CD4-positive, CD25-positive, alpha-beta regulatory T cell (primary cell): ENCODE results near the gene ETNPPL. TPM values are rescaled to one million over a fixed set of nuclear protein-coding genes. Genes with fewer than 3 reads are reported as not detected.

Experiments
- ATAC-seq, 2 donors: fragments of 150-1000 bp; cut with Tn5 transposase; one replicate each; pipeline ENCODE4 v1.10.0; 2021; ENCODE audit warnings: low read depth in 2 of 2, moderate number of reproducible peaks in 2 of 2, moderate library complexity in 1 of 2
- DNase-seq, 3 donors: peaks; one replicate each; pipeline versions ENCODE4 v3.0.0 to v3.0.0-alpha.2; 2012 to 2022; ENCODE audit warnings: mixed read lengths in 1 of 3
- H3K27ac ChIP-seq: one replicate; pipeline ENCODE4 v1.7.0; 2013; ENCODE audit warnings: mild to moderate bottlenecking, low read length; ENCODE audit not compliant: insufficient read depth, poor library complexity, severe bottlenecking
- H3K27me3 ChIP-seq: one replicate; pipeline ENCODE4 v1.7.0; 2013; ENCODE audit warnings: low read length; ENCODE audit not compliant: control insufficient read depth, insufficient read depth
- H3K36me3 ChIP-seq: one replicate; pipeline ENCODE4 v1.7.0; 2013; ENCODE audit warnings: mild to moderate bottlenecking, low read length, moderate library complexity; ENCODE audit not compliant: control insufficient read depth, insufficient read depth
- H3K4me1 ChIP-seq: 2 replicates; pipeline ENCODE4 v1.7.0; 2013; ENCODE audit warnings: mild to moderate bottlenecking, low read length; ENCODE audit not compliant: insufficient read depth, control insufficient read depth, poor library complexity, severe bottlenecking
- H3K4me3 ChIP-seq: one replicate; pipeline ENCODE4 v1.7.0; 2013; ENCODE audit warnings: low read depth, mild to moderate bottlenecking, low read length, moderate library complexity
- H3K9me3 ChIP-seq, 2 experiments: 1 replicate in 1 of 2; 2 replicates in 1 of 2; pipeline ENCODE4 v1.7.0; 2013; ENCODE audit warnings: low read length in 2 of 2, mild to moderate bottlenecking in 1 of 2, moderate library complexity in 1 of 2; ENCODE audit not compliant: control insufficient read depth in 2 of 2
- H3K27ac Mint-ChIP-seq, 3 donors: one replicate each; pipeline ENCODE4 v1.8.0; 2020 to 2022; ENCODE audit warnings: mild to moderate bottlenecking in 3 of 3, mixed read lengths in 3 of 3, moderate library complexity in 2 of 3
- H3K27me3 Mint-ChIP-seq: one replicate; pipeline ENCODE4 v1.8.0; 2022; ENCODE audit warnings: mild to moderate bottlenecking, mixed read lengths
- H3K36me3 Mint-ChIP-seq: one replicate; pipeline ENCODE4 v1.8.0; 2020; ENCODE audit warnings: mixed read lengths
- H3K4me1 Mint-ChIP-seq, 4 donors: one replicate each; pipeline ENCODE4 v1.8.0; 2020 to 2022; ENCODE audit warnings: mixed read lengths in 4 of 4, mild to moderate bottlenecking in 1 of 4
- H3K4me3 Mint-ChIP-seq, 4 donors: one replicate each; pipeline ENCODE4 v1.8.0; 2020 to 2022; ENCODE audit warnings: mild to moderate bottlenecking in 4 of 4, mixed read lengths in 4 of 4, moderate library complexity in 3 of 4
- H3K9me3 Mint-ChIP-seq, 7 donors: one replicate each; pipeline ENCODE4 v1.8.0; 2020 to 2022; ENCODE audit warnings: mixed read lengths in 7 of 7, mild to moderate bottlenecking in 3 of 7, moderate library complexity in 2 of 7
- polyA plus RNA-seq, 4 donors: library from polyadenylated mRNA; unstranded; fragments of 300-500 nt; fragmentation: Illumina TruSeq; gene quantifications; one replicate each; pipeline ENCODE4 v1.2.3, GENCODE V29; 2021
- total RNA-seq: library from RNA; stranded (reverse); gene quantifications from one replicate; pipeline ENCODE4 v1.2.3, GENCODE V29; 2022

The ETNPPL gene
- total and polyA plus RNA-seq, 5 donors from 2014 or later, result not detected

- H3K9me3 Mint-ChIP-seq, result no peaks in the 10 kb centered on the region
- H3K4me3 ChIP-seq, result no peak overlapping the region
- H3K27me3 ChIP-seq, result no peaks in the 10 kb centered on the region
- no peak overlapping the region for H3K4me3 Mint-ChIP-seq
- peaks cover 15% of the 10 kb centered on the region for H3K27me3 Mint-ChIP-seq
- no peak for DNase-seq
- peaks cover 0 to 3% (median under 1%) of the 10 kb centered on the region in 4 donors for H3K4me1 Mint-ChIP-seq
- H3K36me3 Mint-ChIP-seq, result no peaks in the 10 kb centered on the region
- no peaks in the 10 kb centered on the region for H3K9me3 ChIP-seq
- no peak overlapping the region for H3K27ac ChIP-seq
- H3K36me3 ChIP-seq, result no peaks in the 10 kb centered on the region
- H3K4me1 ChIP-seq, result no peaks in the 10 kb centered on the region
- no peak for ATAC-seq
- H3K27ac Mint-ChIP-seq, result no peak overlapping the region
Observed at GRCh38 chr4:108751321-108751720, 11.5 kb downstream of the ETNPPL start.

GRCh38 chr4:108749119-108749518 is 13.7 kb downstream of the ETNPPL start:
- H3K9me3 Mint-ChIP-seq, result no peaks in the 10 kb centered on the region
- H3K9me3 ChIP-seq, result no peaks in the 10 kb centered on the region
- H3K27ac Mint-ChIP-seq, result no peak overlapping the region
- no peak overlapping the region for H3K27ac ChIP-seq
- H3K4me1 ChIP-seq, result no peaks in the 10 kb centered on the region
- H3K27me3 ChIP-seq, result no peaks in the 10 kb centered on the region
- peaks cover 0 to 3% (median under 1%) of the 10 kb centered on the region in 4 donors for H3K4me1 Mint-ChIP-seq
- H3K4me3 ChIP-seq, result no peak overlapping the region
- H3K36me3 Mint-ChIP-seq, result no peaks in the 10 kb centered on the region
- H3K36me3 ChIP-seq, result no peaks in the 10 kb centered on the region
- peaks cover 10% of the 10 kb centered on the region for H3K27me3 Mint-ChIP-seq
- no peak for DNase-seq
- no peak for ATAC-seq
- H3K4me3 Mint-ChIP-seq, result no peak overlapping the region

GRCh38 chr4:108746511-108746910 is 16.3 kb downstream of the ETNPPL start:
- Mint-ChIP-seq H3K4me3 (no peak overlapping the region), H3K9me3 (no peaks in the 10 kb centered on the region), H3K4me1 (peaks cover 0 to 3% (median under 1%) of the 10 kb centered on the region in 4 donors), H3K27ac (no peak overlapping the region), H3K27me3 (peaks cover 10% of the 10 kb centered on the region), H3K36me3 (no peaks in the 10 kb centered on the region)
- H3K9me3 ChIP-seq, result no peaks in the 10 kb centered on the region
- no peak for ATAC-seq
- H3K4me1 ChIP-seq, result no peaks in the 10 kb centered on the region
- no peak overlapping the region for H3K4me3 ChIP-seq
- H3K36me3 ChIP-seq, result no peaks in the 10 kb centered on the region
- H3K27me3 ChIP-seq, result no peaks in the 10 kb centered on the region
- H3K27ac ChIP-seq, result no peak overlapping the region
- no peak for DNase-seq

DNA sequence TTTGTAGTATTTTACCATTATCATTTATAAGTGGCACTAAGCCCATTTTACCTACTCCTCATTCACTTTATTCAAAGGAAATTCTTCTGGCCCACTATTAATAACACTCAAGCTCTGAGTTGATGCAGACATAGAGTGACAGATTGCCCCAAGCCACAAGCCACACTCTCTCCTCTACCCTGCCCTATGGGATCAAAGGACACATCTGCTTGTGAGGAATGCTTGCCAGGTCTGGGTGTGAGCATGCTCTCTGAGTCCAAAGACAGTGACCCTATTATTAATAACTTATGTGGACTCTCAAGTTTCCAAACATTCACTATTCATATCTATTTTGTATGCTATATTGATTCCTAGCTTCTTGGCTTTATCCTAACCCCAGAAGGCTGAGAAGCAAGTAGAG is 18.5 kb downstream of the ETNPPL start:
- H3K4me3 ChIP-seq, result no peak overlapping the region
- Mint-ChIP-seq H3K27me3 (peaks cover 8% of the 10 kb centered on the region), H3K4me3 (no peak overlapping the region), H3K27ac (no peak overlapping the region), H3K9me3 (no peaks in the 10 kb centered on the region), H3K36me3 (no peaks in the 10 kb centered on the region), H3K4me1 (peaks cover 0 to 3% (median under 1%) of the 10 kb centered on the region in 4 donors)
- no peaks in the 10 kb centered on the region for H3K4me1 ChIP-seq
- DNase-seq (no peak), ATAC-seq (no peak)
- no peaks in the 10 kb centered on the region for H3K27me3 ChIP-seq
- H3K27ac ChIP-seq, result no peak overlapping the region
- H3K36me3 ChIP-seq, result no peaks in the 10 kb centered on the region
- no peaks in the 10 kb centered on the region for H3K9me3 ChIP-seq

DNA sequence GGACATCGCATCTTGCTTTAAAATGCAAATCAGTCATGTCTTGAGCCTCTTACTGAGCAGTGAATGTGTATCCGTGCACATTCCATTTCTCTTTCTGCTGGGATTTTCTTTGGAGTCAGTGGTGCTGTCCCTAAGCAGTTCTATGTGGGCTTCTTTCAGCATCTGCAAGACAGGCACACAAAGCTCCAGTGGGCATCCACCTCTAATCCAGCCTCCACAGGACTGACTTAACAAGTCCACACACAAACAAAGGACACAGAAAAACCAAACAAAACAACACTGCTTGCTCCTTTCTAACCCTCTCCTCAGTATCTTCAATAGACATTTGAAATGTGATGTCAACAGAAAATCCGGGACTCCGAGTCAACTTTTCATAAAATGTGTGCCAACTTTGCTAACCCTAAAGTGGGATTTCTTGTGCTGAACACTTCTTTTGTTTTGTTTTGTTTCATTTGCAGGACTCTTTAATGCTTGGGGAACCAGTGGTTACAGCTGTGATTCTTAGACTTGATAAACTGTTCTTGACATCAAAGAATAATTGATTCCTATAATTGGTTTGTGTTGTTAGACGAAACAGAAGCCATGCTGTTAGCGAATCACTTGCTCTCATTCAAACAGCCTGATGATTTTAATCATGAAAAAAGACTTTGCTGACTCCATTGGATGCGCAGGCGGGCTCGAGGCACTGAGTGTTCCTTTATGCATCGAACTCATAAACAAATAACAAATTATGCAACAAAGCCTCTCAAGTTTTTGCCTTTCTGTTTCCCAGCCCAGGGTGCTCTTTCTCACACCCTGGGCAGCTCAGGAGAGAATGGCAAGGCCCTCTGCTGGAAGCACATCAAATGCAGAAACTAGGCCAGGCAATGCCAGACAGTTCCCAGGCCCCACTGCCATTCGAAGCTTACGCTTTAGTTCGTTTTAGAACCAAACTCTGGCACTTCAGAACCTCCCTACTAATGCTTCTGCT is 20.1 kb downstream of the ETNPPL start:
- no peak overlapping the region for H3K4me3 Mint-ChIP-seq
- DNase-seq, result no peak
- no peaks in the 10 kb centered on the region for H3K36me3 ChIP-seq
- peaks cover 16% of the 10 kb centered on the region for H3K27me3 Mint-ChIP-seq
- H3K9me3 Mint-ChIP-seq, result no peaks in the 10 kb centered on the region
- no peak overlapping the region for H3K4me3 ChIP-seq
- H3K4me1 ChIP-seq, result no peaks in the 10 kb centered on the region
- no peak overlapping the region for H3K27ac ChIP-seq
- H3K27ac Mint-ChIP-seq, result no peak overlapping the region
- ATAC-seq, result no peak
- H3K36me3 Mint-ChIP-seq, result no peaks in the 10 kb centered on the region
- peaks cover 0 to 3% (median under 1%) of the 10 kb centered on the region in 4 donors for H3K4me1 Mint-ChIP-seq
- no peaks in the 10 kb centered on the region for H3K9me3 ChIP-seq
- H3K27me3 ChIP-seq, result no peaks in the 10 kb centered on the region

DNA sequence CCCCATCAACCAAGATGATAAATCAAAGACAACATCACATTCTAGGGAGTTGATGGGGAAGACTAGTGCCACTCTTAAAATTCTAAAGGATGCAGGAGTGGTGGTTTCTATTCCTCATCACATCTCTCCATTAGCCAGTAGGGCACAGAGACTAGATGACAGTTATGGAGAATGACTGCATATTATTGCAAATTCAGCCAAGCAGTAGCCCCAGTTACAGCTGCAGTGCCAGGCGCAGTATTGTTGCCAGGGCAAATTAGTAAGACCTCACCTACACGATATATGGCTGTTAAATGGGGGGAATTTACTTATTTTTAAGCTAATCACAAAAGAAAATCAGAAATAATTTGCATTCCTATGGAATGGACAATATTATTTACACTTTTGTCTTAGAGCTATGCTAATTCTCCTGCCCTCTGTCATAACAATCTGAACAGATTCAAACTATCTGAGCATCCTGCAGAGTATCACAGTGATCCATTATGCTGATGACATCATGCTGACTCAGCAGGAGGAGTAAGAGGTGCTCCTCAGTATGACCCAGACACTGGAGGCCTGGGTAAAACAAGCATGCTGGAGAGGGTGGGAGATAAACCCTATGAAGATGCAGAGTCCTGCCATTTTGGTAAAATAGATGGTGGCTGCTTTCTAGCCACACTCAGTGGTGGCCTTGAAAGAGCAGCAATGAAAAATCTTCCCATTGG is 24.7 kb downstream of the ETNPPL start:
- DNase-seq, result no peak
- Mint-ChIP-seq H3K4me3 (no peak overlapping the region), H3K36me3 (no peaks in the 10 kb centered on the region), H3K27ac (no peak overlapping the region), H3K9me3 (peaks cover 0 to 2% (median 0%) of the 10 kb centered on the region in 7 donors), H3K27me3 (peaks cover 16% of the 10 kb centered on the region), H3K4me1 (no peaks in the 10 kb centered on the region)
- no peak overlapping the region for H3K27ac ChIP-seq
- no peak overlapping the region for H3K4me3 ChIP-seq
- no peaks in the 10 kb centered on the region for H3K36me3 ChIP-seq
- ATAC-seq, result no peak
- no peaks in the 10 kb centered on the region for H3K9me3 ChIP-seq
- H3K27me3 ChIP-seq, result peaks cover 4% of the 10 kb centered on the region
- no peaks in the 10 kb centered on the region for H3K4me1 ChIP-seq

GRCh38 chr4:108731006-108731405 is 31.8 kb downstream of the ETNPPL start:
- no peak overlapping the region for H3K4me3 Mint-ChIP-seq
- no peak overlapping the region for H3K4me3 ChIP-seq

More at GRCh38 chr4:108731006-108731405, 31.8 kb downstream of the ETNPPL start:
- H3K36me3 ChIP-seq, result no peaks in the 10 kb centered on the region
- peaks cover 3 to 8% of the 10 kb centered on the region in 2 experiments for H3K9me3 ChIP-seq
- H3K27me3 ChIP-seq, result peaks cover 3% of the 10 kb centered on the region
- H3K4me1 ChIP-seq, result no peaks in the 10 kb centered on the region
- no peaks in the 10 kb centered on the region for H3K4me1 Mint-ChIP-seq
- peaks cover 0 to 9% (median 4%) of the 10 kb centered on the region in 7 donors for H3K9me3 Mint-ChIP-seq
- H3K27ac ChIP-seq, result no peak overlapping the region
- no peak for DNase-seq
- H3K27me3 Mint-ChIP-seq, result peaks cover 6% of the 10 kb centered on the region
- H3K27ac Mint-ChIP-seq, result no peak overlapping the region
- no peaks in the 10 kb centered on the region for H3K36me3 Mint-ChIP-seq
- no peak for ATAC-seq
